PFSK-1 (cell line): ENCODE data around the gene ENO2.

ENCODE experiments used
- FOXP2 ChIP-seq: optimal IDR thresholded peaks from 2 replicates; pipeline ENCODE3; 2011; ENCODE audit warnings: borderline replicate concordance, control low read depth, inconsistent platforms; ENCODE audit not compliant: insufficient read depth; ENCODE audit errors: extremely low read length, extremely low read depth
- POLR2AphosphoS5 ChIP-seq: IDR thresholded peaks from 2 replicates; pipeline ENCODE4 v1.6.1; 2012; ENCODE audit warnings: low read depth, mild to moderate bottlenecking, control low read depth, low read length, moderate library complexity
- REST ChIP-seq, 2 experiments: IDR thresholded peaks; 2 replicates each; pipeline versions ENCODE4 v1.6.1 to v1.8.0; 2011 to 2012; ENCODE audit warnings: low read depth in 2 of 2, low read length in 2 of 2, control low read depth in 1 of 2, inconsistent platforms in 1 of 2, mild to moderate bottlenecking in 1 of 2, moderate library complexity in 1 of 2; ENCODE audit not compliant: insufficient read depth in 1 of 2
- SIN3A ChIP-seq: IDR thresholded peaks from 2 replicates; pipeline ENCODE4 v1.6.1; 2012; ENCODE audit warnings: mild to moderate bottlenecking, low read length, moderate library complexity, borderline replicate concordance; ENCODE audit not compliant: insufficient read depth
- TAF1 ChIP-seq: IDR thresholded peaks from 2 replicates; pipeline ENCODE4 v1.6.1; 2012; ENCODE audit warnings: low read length, control low read depth, borderline replicate concordance; ENCODE audit not compliant: insufficient read depth

ENO2 gene

GRCh38 chr12:6936636-6937480 lies 22.5 kb downstream of the ENO2 start:
- no peak for TF ChIP-seq FOXP2
- no peak for TF ChIP-seq SIN3A
- no peak for TF ChIP-seq TAF1
- no peak for TF ChIP-seq REST (IDR thresholded peaks at IDR 0.05; ENCODE audit: insufficient read depth in 1 of 2, low read depth in 2 of 2, low read length in 2 of 2)
- no peak for TF ChIP-seq POLR2AphosphoS5

DNA sequence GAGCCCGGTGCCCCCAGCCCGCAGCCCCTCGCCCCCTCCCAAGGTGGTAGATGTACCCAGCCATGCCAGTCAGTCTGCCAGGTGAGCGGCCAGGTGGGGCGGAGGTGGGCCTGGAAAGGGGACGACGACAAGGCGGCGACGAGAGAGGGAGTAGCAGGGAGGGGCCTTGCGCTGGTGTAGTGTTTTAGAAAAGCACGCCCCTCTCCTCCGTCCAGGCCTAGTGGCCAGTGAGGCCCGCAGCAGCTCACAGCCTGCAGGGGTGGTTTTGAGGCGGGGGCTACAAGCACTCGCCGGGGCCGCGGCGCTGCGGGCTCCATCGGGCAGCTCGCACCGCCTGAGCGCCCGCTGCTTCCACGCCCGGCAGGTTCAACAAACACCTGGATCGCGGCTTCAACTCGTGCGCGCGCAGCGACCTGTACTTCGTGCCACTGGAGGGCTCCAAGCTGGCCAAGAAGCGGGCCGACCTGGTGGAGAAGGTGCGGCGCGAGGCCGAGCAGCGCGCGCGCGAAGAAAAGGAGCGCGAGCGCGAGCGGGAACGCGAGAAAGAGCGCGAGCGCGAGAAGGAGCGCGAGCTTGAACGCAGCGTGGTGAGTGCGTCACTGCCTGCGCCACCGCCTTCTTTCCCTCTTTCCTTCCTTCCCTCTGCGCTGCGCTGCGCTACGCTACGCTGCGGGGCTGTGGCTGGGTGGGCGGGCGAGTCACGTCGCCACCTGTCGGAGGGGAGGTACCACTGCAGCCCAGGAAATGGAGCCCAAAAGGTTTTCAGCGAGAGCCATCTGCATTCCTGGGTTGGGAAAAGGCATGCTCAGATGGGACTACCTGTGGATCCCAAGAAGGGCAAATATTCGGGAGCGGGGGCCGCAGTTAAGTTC lies 23.3 kb downstream of the ENO2 start:
- TF ChIP-seq REST (IDR thresholded peaks at IDR 0.05; ENCODE audit: insufficient read depth in 1 of 2, low read depth in 2 of 2, low read length in 2 of 2) = peak in 1 of 2 experiments; percentile 59; a peak in 1 of 4 replicates
- peak; percentile 66; the same call in 1 of the 2 replicates for TF ChIP-seq TAF1
- peak; percentile 86 for TF ChIP-seq POLR2AphosphoS5
- TF ChIP-seq FOXP2 = no peak
- TF ChIP-seq SIN3A = peak; percentile 59; the same call in 1 of the 2 replicates

- TF ChIP-seq TAF1 = no peak
- no peak; the same call in 1 of the 2 replicates for TF ChIP-seq POLR2AphosphoS5
- TF ChIP-seq SIN3A = no peak
- no peak for TF ChIP-seq REST (IDR thresholded peaks at IDR 0.05; ENCODE audit: insufficient read depth in 1 of 2, low read depth in 2 of 2, low read length in 2 of 2)
- no peak for TF ChIP-seq FOXP2
These were observed 24.2 kb downstream of the ENO2 start for GRCh38 chr12:6938353-6939190.

GRCh38 chr12:6939191-6939540 lies 24.8 kb downstream of the ENO2 start:
- TF ChIP-seq REST (IDR thresholded peaks at IDR 0.05; ENCODE audit: insufficient read depth in 1 of 2, low read depth in 2 of 2, low read length in 2 of 2) = no peak
- no peak for TF ChIP-seq POLR2AphosphoS5
- no peak for TF ChIP-seq SIN3A
- TF ChIP-seq TAF1 = no peak
- TF ChIP-seq FOXP2 = no peak
